Liver (tissue), 3 donors: ENCODE data around the gene NFATC1.

ENCODE experiments used
- ATF3 ChIP-seq: IDR thresholded peaks from 2 replicates; pipeline ENCODE4 v1.6.1; 2016; ENCODE audit warnings: antibody characterized with exemption
- CTCF ChIP-seq: fragments of 150-350 bp; IDR thresholded peaks from 2 replicates; pipeline ENCODE4 v1.5.1; 2017; ENCODE audit warnings: improper control_type of control experiment, low read depth, low read length; ENCODE audit not compliant: missing input control
- RAD21 ChIP-seq, 2 donors: IDR thresholded peaks; 2 replicates each; pipeline ENCODE4 v1.6.1; 2016; ENCODE audit warnings: antibody characterized with exemption in 2 of 2, mild to moderate bottlenecking in 2 of 2
- TAF1 ChIP-seq: conservative IDR thresholded peaks from 2 replicates; pipeline ENCODE4 v1.6.1; 2016; ENCODE audit warnings: antibody characterized with exemption, mild to moderate bottlenecking
- donor health status: healthy.
- donor health status: healthy.

GRCh38 chr18:79426376-79427300, 30.9 kb downstream of the NFATC1 start:
- TF ChIP-seq RAD21 (IDR thresholded peaks at IDR 0.05) = no peak
- no peak for TF ChIP-seq CTCF
- TF ChIP-seq TAF1 = no peak
- no peak for TF ChIP-seq ATF3
